NK-92 treated with Interleukin-12 subunit alpha and Interleukin-12 subunit beta, amount 100 ng/mL, for 24 hours (cell line): ENCODE measurements around the gene TTC21A.

Experiments used
- DNase-seq: peaks from one replicate; lab custom pipeline; 2025; lab: John Stamatoyannopoulos, UW

The TTC21A gene

DNA sequence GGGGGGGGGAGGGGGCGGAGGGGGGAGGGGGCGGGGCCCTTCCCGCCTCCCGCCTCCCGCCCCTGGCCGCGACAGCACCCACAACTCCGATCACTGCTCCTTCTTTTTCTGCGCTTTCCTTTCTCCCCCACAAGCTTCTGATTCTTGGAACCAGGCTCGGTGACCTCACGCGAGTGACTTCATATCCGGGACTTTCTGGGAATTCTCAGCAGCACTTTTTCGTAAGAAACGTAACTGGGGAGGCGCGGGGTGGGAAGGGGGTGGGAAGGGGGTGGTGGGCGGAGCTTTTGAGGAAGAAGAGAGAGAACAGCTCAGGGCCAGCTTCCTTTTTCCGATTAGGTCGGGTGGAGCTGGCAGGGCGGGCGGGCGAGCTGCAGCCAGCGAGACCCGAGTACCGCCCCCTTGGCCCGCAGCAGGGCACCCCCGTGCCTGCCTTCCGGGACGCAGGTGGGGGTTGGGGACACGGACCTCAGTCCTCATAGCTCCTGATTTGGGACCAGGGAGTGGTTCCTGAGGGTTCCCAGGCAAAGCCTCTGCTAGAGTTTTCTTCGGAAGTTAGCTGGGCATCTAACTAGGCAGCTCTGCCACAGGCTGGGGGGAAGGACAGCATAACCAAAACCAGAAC is 70.3 kb downstream of the TTC21A start:
- no peak for DNase-seq

DNA sequence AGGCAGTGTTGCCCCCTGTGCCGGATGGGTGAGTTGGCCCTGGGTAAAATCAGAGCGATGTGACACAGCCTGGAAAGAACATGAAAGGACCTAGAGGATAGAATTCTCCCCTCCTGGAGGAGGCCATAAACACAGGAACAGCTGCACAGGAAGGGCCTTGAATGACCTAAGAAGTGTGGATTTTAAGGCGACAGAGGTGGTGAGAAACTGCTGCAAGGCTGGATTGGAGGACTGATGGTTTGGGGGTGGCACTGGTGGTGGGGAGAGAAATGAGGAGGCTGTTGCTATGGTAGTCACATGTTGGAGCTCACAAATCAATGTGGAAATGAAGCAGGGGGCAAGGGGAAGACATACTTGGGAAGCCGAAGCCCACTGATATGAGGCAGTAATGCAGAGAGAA is 71.1 kb downstream of the TTC21A start:
- no peak for DNase-seq

DNA sequence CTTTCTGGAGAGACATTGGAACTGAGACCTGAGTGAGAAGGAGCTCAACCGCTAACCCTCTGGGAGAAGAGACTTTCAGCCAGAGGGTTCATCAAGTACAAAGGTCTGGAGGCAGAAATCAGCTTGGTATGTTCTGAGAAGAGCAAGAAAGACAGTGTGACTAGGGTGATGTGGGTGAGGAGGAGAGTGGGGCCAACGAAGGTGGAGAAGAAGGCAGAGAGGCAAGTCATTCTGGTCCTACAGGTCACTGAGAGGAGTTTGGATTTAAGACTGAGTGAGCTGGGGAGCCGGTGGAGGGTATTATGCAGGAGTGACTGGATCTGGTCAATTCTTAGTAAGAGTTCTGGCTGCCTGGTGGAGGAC is 72.7 kb downstream of the TTC21A start:
- no peak for DNase-seq

DNA sequence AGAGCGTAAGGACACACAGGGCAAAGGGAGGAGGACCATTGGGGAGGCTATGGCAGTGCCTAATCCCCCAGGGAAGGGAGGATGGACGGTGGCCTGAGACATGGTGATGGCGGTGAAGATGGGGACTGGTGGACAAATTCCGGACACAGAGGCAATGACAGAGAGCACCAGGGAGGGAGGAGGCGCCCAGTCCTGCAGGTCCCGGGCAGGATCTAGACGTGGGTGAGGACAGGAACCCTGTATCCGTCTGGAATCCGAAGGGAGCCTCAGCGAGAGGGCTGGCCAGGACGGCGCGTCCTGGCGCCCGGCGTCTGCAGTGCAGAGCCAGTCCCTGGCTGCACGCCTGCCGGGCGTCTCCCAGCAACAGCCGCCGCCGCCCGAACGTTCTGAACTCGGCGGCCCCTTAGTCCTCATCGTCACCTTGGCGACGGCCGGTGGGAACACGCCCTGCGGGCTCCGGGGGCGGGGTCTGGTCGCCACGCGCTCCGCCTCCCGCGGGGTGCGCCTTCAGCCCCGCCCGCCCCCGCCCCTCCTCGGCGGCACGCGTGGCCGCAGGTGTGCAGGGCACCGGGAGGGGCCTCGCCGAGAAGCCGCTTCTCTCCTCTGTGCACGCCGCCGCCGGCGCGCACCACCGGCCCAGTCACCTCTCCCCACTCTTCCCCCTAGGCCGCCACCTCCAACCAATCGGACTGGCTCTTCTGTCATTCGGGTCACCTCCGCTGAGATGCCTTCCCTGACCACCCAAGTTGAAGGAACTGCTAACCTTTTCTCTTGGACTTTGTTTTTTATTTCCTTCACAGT is 73.3 kb downstream of the TTC21A start:
- DNase-seq, result no peak

DNA sequence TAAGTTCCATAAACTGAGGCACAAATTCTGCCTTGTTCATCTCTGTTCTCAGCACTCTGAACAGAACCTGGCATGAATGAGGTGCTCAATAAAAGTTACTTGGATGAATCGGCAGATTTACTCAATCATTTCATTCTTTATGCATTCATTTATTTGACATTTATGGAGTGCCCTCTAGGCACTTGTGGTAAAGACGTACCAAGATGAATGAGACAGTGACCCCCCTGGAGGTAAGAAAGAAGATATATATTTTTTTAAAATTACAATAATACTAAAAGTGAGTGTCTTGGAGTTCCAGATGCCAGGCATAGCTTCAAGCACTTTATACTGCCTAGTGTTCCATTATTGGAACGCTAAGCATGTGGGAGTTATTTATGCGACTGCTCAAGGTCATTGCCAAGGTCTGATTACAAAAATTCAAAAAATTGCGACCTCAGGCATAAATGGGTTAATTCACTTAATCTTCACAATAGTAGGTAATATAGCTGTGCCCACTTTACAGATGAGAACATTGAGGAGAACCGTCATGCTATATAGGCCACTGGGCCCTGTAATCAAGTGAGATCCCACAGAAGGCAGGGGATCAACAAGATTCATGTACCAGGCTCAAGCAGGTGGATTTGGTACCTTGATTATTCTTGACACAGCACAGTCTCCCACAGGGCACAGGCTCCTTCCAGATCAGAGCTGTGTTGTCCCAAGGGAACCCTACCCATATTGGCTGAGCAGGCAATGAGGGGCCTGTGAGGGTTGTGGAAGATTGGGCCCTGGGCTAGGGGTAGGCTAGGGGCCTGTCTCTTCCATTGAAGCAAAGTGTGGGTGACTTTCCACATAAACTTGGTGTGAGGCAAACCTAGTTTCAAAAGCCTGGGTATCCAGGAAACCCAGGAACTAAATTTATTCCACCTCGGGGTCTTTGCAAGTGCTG is 74.2 kb downstream of the TTC21A start:
- DNase-seq, result no peak

DNA sequence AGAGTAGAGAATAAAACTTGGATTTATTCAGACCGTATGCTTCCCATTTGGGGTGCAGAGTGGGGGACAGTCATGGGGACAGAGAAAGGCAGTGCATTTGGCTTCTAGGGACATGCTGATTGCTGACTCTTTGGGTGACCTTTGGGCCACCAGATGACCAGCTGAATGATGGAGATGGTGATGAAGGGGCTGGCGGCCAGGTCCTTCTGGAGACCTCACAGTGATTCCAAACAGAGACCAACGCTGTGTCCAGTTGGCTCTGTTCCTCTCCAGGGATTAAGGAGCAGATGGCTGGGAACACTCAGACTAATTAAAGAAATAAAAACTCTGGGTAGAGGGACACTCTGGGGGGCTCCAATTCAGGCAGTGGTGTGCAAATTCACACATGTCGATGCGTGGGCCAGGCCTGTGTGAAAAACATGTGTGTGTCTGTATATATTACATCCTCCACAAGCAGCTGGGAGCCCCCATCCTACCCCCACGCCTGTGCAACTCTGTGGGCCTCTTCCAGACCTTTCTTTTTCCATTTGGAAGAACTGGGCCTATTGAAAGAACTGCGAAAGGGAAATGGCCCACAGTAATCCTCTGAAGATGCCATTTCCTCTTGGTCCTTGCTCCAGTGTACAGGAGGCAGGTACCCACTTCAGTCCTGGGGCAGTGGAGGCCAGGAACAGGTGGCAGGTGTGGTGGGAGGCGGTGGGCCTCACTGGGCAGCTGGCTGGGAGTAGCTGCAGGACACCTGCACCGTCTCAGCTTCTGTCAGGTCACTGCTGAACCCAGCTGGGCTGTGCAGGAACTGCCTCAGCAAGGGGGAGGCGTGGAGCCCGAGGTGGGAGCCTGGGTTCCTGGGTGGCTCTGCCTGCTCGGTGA is 76.0 kb downstream of the TTC21A start:
- no peak for DNase-seq

DNA sequence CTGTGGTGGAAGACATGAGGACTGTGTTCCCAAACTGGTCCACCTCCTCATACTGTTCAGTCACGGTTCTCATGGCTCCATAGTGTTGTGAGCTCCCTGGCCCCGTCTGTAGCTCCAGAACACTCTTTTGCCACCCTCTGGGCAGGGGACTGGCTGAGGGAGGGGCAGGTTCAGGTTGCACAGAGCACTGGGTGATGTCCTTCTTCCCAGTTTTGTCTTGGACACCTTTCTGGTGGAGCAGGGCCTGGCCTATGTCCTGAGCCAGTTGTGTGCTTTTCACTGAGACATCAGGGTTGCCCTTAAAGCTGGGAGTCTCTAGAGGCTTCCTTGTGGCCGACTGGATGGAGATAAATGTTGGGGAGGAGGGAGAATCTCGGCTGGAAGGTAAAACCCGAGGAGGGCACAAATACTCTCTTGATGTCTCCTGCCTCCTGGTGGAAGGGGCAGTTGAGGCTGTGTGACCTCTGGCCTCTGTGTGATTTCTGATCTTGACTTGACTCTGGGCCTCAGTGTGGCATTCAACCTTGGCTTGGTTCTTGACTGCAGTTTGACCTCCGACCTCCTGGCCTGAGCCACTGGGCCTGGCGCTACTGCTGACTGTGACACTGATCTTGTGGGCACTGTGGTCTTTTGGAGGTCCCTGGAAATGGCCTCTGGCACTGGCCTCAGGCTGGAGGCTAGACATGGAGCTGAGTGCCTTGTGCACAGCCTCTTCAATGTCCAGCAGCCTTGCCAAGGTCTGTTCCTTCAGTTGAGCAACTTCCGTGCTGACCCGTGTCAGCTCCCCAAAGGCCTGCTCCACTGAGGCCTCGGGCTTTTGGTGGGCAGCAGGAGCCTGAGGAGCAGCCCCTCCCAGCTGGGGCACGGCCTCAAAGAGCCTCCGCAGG is 76.8 kb downstream of the TTC21A start:
- DNase-seq, result no peak

DNA sequence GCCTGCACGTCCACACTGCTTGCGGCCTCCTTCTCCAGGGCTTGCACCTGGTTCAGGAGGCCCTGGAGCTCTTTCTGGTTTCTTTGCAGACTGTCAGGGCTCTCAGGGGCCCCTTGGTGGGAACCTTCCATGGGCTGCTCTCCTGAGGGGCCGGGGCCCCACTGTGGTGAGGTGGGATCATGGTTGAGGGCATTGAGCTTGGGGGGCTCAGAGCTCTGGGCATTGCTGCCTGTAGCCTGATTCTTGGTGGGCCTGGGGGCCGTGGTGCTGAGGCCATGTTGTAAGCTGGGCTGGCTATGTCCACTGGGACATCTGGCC is 77.4 kb downstream of the TTC21A start:
- no peak for DNase-seq

DNA sequence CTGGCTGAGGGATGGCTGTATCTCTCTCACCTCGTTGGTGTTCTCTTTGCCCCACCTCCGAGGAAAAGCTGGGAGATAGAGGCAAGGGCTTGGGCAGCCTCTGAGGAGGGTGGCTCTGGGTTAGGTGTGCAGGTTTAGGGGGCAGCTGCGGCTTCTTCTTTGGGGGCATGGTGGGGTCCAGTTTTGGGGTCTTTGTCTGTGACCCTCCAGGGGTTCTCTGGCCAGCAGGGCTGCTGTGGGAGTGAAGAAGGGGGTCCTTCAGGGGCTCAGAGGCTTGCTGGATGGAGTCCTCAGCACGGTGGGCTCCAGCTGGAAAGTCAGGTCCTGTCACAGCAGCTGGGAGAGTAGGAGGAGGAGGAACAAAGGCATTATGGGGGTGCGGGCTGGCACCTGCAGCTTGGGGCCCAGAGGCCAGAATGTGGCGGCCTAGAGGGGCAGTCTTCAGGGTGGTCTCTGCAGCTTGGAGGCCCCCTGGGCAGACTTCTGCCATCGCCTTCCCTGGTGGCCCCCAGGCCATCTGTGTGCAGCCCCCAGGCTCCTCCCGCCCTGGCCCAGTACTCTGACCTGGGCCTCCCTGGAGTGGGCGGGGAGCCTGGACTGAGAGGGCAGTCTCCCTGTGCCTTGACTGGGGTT is 78.0 kb downstream of the TTC21A start:
- no peak for DNase-seq

DNA sequence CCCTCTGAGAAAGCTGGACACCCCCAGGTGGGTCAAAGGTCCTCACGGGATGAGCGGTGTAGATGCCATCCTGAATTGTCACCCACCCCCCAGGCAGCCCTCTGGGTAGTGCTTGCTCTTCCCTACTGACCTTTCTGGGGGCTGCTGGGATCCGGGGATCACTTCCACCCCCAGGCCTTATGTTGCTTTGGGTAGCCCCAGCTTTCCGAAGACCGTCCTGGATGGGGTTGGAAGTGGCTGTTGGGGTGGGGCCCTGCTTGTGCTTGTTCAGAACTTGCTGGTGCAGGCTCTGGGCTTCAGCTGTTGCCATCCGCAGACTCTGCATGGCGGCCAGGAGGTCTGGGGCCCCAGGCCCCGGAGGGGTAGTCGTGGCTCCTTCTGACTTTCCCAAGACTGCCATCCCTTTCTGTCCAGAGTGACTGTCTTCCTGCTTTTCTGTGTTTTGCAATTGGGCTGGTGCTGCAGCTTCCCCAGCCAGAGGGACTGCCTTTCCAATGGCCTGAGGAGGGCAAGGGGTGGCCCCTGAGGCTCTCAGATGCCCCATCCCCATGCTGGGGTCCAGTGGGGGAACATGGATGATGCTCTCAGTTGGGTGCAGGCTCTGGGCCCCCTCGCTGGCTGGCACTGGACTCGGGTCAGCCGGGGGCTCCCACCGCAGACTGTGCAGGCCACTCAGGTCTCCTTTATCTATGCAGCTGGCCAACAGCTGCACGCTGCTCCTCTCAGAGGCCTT is 78.6 kb downstream of the TTC21A start:
- no peak for DNase-seq

DNA sequence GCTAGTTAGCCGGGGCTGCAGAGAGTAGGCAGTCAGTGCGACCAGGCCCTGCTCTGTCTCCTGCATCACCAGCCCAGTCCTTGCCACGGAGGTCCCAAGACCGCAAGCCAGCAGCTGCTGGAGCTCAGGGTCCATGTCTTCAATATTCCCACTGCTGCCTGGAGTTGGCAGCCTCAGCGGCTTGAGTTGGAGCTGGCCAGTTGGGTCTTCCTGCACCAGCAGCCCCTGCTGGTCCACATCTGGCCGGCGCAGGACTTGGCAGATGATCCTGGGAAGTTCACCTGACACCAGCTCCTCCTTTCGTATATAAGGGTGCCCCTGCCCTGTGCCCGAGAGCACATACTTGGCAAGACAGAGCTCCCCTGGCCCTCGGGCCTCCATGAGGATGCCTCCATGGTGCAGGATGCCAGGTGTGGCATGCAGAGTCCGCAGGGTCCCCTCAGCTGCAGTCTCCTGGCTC is 79.2 kb downstream of the TTC21A start:
- no peak for DNase-seq

DNA sequence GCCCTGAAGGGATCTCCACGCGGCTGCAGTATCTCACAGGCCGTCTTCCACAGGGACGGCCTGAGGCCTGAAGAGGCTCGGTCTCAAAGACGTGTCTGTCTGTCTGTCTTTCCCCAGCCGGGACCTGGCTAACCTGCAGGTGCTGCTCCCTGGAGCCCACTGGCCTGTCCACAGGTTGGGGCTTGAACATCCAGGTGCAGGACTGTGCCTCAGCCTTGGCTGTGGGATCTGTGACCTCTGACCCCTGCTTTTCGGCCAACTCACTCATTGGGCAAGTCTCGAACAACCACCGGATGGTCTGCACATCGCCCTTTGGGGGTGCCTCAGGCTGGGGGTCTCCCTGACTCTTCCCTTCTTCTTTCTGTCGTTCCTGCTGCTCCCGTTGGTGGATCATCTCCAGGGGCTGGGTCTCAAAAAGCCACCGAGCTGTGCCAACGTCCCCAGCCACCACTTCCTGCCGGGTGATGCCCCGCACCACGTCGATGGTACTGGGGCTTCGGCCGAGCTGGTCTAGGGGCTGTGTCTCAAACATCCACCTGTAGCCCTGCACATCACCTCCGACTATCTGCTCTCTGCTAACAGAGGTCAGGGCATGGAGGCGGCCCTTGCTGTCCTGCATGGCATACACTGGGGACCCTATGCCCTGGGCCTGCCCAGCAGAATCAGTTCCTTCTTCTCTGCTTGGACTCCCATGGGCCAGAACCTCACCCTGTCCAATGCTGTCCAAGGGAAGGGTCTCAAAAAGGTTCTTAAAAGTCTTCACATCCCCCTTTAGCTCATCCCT is 80.1 kb downstream of the TTC21A start:
- no peak for DNase-seq
